HG03342 (cell line): ENCODE measurements around the gene RAB40AL.
"Not testable (repeated sequence)": the region's sequence is repeated elsewhere in the genome, so short reads cannot be mapped to it uniquely, and the experiment has no call there.

Source experiments
- ATAC-seq: cut with Tn5 transposase; IDR thresholded peaks from one replicate; pipeline ENCODE4 v1.9.1; 2021; ENCODE audit warnings: mild to moderate bottlenecking, moderate library complexity; ENCODE audit not compliant: unreplicated experiment

The RAB40AL gene, protein sequence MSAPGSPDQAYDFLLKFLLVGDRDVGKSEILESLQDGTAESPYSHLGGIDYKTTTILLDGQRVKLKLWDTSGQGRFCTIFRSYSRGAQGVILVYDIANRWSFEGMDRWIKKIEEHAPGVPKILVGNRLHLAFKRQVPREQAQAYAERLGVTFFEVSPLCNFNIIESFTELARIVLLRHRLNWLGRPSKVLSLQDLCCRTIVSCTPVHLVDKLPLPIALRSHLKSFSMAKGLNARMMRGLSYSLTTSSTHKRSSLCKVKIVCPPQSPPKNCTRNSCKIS

DNA sequence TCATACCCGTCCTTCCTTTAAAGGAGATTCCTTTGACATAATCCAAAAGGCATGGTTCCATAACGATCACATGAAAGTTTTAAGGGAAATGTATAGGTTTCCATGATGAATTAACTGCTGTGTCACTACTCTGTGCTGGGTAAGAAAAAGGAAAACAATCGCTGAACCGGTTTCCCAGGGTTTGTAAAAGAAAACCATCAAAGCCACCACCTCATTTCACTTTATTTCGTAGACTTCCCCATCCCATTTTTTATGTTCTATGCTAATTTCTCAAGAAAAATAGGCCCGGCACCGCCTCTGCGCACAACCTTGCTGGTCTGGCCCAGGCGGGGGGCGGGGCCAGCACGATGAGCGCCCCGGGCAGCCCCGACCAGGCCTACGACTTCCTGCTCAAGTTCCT, at the start of gene RAB40AL:
Gene RAB40AL, plus strand, starts transcription at position 301 of the 400 bp plus-strand sequence. Its CDS starts 47 bp downstream, at position 348.
- ATAC-seq, result not testable (repeated sequence)

DNA sequence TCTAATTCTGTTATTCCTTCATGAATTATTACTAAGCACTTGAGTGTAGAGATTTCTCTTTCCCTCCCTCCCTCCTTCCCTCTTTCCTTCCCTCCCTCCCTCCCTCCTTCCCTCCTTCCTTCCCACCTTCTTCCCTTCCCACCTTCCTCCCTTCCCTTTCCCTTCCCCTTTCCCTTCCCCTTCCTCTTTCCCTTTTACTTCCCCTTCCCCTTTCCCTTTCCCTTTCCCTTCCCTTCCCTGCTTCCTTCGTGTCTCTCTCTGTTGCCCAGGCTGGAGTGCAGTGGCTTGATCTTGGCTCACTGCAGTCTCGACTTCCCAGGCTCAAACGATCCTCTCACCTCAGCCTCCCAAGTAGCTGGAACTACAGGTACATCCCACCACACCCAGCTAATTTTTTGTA, 49.4 kb upstream of the RAB40AL start:
- ATAC-seq, result no peak

DNA sequence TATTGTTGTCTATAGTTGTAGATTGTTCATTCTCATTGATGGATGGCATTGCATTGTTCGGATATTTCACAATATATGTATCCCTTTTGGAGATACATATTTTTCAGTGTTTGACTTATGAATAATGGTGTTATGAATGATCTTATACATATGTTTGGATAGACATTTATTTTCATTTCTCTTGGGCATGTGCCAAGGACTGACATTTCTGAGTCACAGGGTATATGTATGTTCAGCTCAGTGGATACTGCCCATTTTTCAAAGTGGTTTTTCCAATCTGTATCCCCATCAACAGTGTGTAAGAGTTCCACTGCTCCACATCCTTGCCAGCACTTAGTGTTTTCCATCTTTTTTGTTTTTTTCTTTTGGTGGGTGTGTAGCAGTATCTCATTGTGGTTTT, 45.0 kb upstream of the RAB40AL start:
- ATAC-seq, result no peak

DNA sequence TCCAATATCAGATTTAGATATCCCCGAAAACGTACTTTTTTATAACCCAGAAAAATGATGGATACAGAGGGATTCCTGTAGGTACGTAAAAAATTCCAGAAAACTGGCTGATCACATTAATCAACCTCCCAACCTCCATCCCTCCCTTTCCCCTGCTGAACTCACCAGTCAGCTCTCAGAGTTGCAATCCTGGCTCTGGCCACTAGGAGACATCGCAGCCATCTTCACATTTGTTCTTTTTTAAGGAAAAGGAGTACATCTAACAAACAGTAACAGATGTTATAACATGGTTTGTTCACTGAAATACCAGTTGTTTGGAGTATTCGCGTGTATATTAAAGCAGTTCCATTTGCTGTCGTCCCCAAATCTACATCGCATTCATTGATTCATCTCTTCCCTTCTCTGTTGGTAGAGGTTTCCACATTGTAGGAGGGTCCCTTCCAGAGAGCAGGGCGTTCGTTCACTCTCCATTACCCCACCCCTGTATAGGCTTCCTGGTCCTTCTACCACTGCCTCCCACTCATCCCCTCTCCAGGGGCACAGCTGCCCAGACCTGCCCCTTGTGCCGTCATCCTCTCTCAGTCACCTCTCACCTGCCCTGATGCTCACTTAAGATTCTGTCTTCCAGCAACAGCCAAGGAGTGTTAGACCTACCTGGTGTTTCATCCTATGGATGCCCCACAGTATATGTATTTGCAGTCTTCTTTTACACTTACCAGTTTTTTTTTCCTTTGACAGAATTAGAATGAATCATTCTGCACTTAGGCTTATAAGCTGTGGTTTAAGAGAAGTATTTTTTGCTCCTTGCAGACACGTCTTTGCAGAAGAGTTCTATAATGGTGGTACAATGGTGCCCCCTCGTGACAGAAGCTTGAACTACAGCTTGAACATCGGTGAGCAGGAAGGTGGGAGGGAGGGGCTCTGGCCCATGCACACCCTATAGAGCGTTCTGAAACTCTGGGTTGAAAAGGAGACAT, 36.8 kb upstream of the RAB40AL start:
- peak; percentile 91 for ATAC-seq

DNA sequence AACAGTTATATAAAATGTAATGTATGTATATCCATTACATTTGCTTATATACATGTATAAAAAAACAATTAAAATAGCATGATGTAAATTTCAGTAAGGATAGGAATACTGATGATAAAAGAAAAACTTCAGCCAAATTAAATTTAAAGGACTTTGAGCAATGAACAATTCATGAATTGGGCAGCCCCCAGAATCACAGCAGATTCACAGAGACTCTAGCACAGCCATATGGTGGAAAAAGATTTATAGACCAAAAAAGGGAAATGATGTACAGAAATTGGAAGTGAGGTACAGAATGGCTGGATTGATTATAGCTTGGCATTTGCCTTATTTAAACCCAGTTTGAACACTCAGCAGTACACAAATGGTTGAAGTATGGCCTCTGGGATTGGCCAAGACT, 34.7 kb upstream of the RAB40AL start:
- no peak for ATAC-seq

DNA sequence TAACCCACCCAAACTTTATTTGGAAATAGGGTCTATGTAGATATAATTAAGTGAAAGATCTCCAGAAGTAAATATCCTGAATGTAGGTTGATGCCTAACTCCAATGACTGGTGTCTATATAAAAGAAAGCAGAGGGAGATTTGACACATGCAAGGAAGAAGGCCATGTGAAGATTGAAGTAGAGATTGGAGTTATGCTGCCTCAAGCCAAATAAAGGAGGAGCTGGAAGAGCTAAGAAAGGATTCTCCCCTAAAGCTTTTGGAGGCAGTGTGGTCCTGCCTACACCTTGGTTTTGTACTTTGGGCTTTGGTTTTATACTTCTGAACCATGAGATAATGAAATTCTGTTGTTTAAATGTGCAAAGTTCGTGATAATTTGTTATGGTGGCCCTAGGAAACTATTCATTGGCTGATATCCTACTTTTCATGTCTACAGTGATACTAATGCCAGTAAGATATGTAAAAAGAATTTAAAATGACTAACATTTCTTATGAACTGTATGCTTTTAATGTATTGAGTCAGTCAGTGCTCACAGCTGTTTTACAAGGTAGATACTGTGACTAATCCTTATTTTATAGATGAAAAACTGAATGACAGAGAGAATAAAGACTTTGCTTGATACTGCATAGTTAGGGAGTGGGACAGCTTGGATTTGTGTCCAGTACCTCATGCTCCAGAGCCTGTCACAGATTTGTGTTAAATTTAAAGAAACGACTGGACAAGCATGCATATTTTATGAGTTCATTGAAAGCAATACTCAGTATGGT, 5.9 kb upstream of the RAB40AL start:
- ATAC-seq, result no peak

- ATAC-seq, result no peak
Measured at GRCh38 chrX:102934624-102935023, 2.4 kb upstream of the RAB40AL start.

GRCh38 chrX:102950908-102951866, 14.1 kb downstream of the RAB40AL start:
- peak; percentile 78 for ATAC-seq

- no peak for ATAC-seq
Measured at GRCh38 chrX:102957751-102958150, 20.7 kb downstream of the RAB40AL start.

DNA sequence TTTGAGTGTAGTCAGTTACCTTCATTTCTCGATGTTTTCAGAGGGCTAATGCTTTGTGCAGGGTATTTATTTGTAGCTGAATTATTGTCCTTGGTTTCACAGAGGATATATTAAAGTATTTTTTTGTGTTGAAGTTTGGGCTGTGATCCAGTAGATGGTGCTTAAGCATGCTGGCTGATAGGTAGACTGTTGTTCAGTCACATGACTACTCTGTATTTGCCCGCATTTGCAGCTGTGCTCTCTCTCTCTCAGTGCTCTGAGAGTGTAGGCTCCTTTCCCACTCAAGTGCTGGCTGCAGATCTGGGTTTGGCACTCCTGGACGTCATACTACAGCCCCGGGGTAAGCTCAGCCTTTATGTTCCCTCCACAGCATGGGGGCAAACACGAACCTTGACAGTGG, 21.7 kb downstream of the RAB40AL start:
- ATAC-seq, result no peak

GRCh38 chrX:102959471-102959870, 22.4 kb downstream of the RAB40AL start:
- no peak for ATAC-seq

DNA sequence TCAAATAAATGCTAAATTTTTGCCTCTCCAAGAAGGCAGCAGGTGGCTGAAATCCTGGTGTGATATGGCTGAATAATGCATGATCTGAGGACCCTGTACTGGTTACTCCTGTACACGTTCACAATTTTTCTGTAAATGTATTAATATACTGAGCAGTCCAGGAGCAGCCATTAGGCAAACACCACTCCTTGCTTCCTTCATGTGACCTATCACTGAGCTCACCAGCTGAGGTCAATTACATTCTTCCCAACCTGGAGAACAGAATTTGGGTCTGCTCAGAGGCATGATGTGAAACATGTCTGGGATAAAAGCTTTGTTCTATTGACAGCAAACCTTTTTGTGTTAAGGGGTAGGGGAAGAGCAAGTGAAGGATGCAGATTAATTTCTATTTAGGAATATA, 26.9 kb downstream of the RAB40AL start:
- ATAC-seq, result no peak

DNA sequence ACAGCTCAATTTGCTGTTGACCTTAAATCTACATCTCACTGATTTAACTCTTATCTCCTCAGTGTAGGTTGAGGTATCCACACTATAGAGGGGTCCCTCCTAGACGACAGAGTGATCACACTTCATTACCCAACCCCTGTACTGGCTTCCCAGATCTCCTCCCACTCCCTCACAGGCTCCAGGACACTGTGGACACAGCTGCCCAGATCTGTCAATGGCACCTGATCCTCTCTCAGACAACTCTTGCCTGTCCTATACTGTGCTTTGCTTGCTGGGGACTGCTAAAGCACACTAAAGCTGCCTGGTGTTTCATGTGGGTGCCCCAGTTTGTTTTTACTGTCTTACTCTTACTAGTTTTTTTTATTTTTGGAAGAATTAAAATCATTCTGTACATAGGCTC, 27.9 kb downstream of the RAB40AL start:
- ATAC-seq, result no peak

DNA sequence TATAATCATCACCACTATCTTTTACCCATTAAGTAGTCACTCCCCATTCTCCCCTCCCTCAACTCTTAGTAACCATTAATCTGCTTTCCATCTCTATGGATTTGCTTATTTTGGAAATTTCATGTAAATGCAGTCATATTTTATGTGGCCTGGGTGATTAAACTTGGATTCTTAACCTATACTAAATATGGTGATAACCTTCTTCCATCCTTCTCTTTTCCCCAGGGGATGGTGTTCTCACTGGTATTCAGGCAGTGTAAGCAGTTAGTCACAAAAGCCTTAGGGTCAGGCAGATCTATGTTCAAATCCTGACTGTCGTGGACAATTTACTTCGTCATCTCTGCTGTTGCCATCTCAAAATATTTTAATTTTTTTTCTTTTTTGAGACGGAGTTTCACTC, 29.6 kb downstream of the RAB40AL start:
- ATAC-seq, result no peak

GRCh38 chrX:102968216-102968615, 31.1 kb downstream of the RAB40AL start:
- ATAC-seq, result no peak

DNA sequence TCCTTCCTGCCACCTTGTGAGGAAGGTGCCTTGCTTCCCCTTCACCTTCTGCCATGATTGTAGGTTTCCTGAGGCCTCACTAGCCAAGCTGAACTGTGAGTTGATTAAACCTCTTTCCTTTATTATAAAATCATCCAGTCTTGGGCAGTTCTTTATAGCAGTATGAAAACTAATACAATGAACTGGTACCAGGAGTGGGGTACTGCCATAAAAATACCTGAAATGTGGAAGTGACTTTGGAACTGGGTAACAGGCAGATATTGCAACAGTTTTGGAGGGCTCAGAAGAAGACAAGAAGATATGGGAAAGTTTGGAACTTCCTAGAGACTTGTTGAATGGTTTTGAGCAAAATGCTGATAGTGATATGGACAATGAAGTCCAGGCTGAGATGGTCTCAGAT, 34.5 kb downstream of the RAB40AL start:
- not testable (repeated sequence) for ATAC-seq

GRCh38 chrX:102975016-102975415, 37.9 kb downstream of the RAB40AL start:
- ATAC-seq, result no peak

DNA sequence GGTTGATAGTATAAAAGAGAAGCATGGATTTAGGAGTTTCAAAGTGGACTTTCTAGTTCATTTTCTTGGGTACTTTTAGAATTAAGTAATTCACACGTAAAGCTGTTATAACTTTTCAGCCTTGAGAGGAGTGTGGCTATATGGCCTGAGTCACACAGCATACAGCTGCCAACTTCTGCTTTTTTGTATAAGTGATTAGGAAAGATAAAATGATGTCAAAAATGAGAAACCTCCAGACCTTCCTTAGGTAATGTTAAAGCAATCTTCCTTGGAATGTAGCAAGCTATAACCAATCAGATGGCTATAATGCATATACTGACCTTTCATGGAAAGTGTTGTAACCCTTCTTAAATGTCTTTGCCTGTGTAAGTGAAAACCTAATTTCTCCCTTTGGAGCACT, 39.2 kb downstream of the RAB40AL start:
- ATAC-seq, result no peak

DNA sequence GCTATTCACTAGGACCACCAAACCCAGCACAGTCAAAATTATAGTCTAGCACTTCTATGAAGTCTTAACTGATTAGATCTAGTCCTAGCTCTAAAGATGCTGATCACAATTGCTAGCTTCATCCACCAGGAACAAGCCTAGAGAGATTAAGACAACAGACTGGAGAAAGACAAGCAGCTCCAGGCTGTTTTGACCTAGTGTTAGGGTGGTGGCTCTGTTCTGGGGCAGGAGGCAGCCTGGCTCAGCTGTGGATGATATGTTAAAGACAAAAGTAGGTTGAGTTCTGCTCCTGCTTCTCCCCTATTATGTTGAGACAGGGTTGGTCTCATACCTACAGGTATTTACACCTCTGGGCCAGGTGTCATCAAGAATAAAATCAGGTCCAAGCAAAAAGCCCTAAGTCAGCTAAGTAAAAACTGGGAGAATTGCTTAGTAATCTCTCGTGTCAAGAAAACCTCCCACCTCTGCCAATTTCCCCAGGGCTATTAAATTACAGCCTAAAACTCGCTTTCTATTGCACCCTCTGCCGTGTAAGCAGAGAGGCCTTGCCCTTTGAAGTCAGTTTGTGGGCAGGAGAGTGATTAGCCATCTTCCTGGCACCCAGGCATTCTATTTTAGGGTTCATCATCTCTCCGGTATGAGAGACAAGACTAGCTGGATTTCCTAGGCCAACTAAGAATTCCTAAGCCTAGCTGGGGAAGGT, 39.9 kb downstream of the RAB40AL start:
- ATAC-seq, result no peak

- ATAC-seq, result no peak
Measured at GRCh38 chrX:102978594-102978993, 41.5 kb downstream of the RAB40AL start.
